Measurements from ENCODE around the gene MEX3D. TPM values are rescaled to one million over a fixed set of nuclear protein-coding genes. Genes with fewer than 3 reads are reported as not detected.
"Not testable (repeated sequence)": the region's sequence is repeated elsewhere in the genome, so short reads cannot be mapped to it uniquely, and the experiment has no call there.

Gene MEX3D
- total RNA-seq, 1 donor from 2014 or later = 15.9 TPM

DNA sequence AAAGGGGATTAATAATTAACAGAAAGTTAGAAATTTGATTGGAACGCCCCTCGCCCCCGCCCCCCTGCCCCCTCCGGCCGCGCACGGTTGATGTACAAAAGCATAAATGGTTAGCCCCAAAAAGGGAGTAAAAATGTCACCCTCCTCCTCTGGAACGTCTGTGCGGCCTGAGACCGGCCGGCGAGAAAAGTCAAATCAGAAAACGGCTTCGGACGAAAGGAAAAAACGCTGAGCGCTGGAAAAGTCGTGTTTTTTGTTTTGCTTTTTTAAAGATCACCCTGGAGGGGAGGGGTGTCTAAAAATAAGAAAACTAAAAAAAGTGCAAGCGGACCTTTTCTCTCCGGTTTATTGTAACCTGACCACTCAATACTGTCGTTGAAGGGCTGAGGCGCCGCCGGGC is 13.2 kb downstream of the MEX3D start:
- no peaks in the 10 kb centered on the region for H3K36me3 Mint-ChIP-seq (ENCODE audit: low read depth)
- H3K27me3 Mint-ChIP-seq = no peaks in the 10 kb centered on the region
- no peak overlapping the region for H3K4me3 Mint-ChIP-seq
- no peak for DNase-seq
- no peaks in the 10 kb centered on the region for H3K9me3 Mint-ChIP-seq
- intact Hi-C loops (cut with micrococcal nuclease) = no loop called here
- H3K4me1 Mint-ChIP-seq = no peaks in the 10 kb centered on the region
- H3K27ac Mint-ChIP-seq = no peak overlapping the region

DNA sequence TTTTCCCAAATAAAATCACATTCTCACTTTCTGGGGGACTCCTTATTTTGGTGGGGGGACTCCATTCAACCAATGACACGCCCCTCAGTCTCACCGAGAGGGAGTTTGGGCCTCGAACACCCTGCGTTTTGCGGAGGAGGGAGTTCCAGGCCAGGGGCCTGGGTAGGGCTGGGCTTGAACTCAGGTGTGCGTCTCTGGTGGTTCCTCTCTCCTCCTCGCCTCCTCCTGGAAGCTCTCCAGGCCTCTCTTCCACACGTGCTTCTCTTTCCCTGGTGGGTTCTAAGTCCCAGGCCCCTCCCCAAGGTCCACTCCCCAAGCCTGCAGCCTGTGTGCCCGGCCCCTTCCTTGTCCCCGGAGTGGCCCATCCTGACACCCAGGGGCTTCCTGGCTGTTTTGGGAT is 14.7 kb downstream of the MEX3D start:
- H3K36me3 Mint-ChIP-seq (ENCODE audit: low read depth) = no peaks in the 10 kb centered on the region
- H3K27ac Mint-ChIP-seq = no peak overlapping the region
- no peak overlapping the region for H3K4me3 Mint-ChIP-seq
- no peaks in the 10 kb centered on the region for H3K4me1 Mint-ChIP-seq
- no peaks in the 10 kb centered on the region for H3K27me3 Mint-ChIP-seq
- H3K9me3 Mint-ChIP-seq = no peaks in the 10 kb centered on the region
- DNase-seq = no peak
- intact Hi-C loops (cut with micrococcal nuclease) = no loop called here

DNA sequence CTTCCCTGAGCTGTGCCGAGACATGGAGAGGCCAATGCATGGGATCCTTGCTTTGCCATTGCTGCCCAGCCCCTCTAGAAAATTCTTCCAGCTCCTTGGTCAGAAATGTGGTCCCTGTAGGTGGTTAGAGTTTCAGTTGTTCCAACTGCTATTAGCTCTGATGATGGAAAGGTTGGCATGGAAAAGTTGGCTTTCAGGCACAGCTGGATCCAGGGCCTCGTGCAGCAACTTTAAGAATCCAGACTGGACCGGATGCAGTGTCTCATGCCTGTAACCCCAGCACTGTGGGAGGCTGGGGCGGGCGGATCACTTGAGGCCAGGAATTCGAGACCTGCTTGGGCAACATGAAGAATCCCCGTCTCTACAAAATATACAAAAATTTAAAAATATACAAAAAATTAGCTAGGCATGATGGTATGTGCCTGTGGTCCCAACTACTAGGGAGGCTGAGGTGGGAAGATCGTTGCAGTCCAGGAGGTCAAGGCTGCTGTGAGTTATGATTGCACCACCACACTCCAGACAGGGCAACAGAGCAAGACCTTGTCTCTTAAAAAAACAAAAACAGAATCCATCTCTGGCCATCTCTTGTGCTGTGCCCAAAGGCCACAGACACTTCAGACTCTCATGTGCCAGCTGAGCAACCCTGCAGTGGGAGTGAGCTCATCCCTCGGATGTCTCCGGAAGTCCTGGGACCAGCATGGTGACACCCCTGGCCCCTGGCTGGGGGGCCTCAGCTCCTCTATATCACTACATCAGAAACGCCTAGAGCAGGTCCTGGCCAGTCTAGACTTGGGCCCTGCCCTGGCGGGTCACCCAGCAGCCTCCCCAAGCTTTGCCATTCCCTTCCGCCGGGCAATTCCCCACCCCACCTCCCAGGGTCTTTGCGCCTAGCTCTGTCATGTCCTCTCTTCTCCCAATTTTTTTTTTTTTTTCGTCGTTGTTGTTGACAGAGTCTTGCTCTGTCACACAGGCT is 16.8 kb downstream of the MEX3D start:
- Mint-ChIP-seq H3K27ac (no peak overlapping the region), H3K27me3 (no peaks in the 10 kb centered on the region), H3K4me3 (no peak overlapping the region), H3K4me1 (peaks cover under 1% of the 10 kb centered on the region), H3K9me3 (no peaks in the 10 kb centered on the region), H3K36me3 (ENCODE audit: low read depth) (no peaks in the 10 kb centered on the region)
- no peak for DNase-seq
- intact Hi-C loops (cut with micrococcal nuclease) = no loop called here

DNA sequence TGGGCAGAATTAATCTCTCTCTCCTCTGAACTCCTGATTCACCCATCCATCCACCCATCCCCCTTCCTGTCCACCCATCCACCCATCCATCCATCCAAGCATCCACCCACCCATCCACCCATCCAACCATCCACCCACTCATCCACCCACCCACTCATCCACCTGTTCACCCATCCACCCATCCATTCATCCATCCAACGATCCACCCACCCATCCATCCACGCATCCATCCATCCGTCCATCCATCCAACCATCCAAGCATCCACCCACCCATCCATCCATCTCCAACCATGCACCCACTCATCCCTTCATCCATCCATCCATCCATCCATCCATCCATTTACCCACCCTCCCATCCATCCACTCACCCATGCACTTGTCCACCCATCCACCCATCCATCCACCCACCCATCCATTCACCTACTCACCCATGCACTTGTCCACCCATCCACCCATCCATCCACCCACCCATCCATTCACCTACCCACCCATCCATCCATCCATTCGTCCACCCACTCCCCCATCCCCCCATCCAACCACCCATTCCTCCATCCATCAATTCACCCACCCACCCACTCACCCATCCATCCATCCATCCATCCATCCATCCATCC is 18.7 kb downstream of the MEX3D start:
- H3K4me3 Mint-ChIP-seq = no peak overlapping the region
- intact Hi-C loops (cut with micrococcal nuclease) = loop anchor here (2.0 kb wide), 1 partner anchor 217 kb away; no protein-coding TSS in a partner anchor
- no peaks in the 10 kb centered on the region for H3K36me3 Mint-ChIP-seq (ENCODE audit: low read depth)
- no peak for DNase-seq
- H3K9me3 Mint-ChIP-seq = no peaks in the 10 kb centered on the region
- H3K4me1 Mint-ChIP-seq = peaks cover 4% of the 10 kb centered on the region
- H3K27ac Mint-ChIP-seq = no peak overlapping the region
- H3K27me3 Mint-ChIP-seq = peaks cover 2% of the 10 kb centered on the region

DNA sequence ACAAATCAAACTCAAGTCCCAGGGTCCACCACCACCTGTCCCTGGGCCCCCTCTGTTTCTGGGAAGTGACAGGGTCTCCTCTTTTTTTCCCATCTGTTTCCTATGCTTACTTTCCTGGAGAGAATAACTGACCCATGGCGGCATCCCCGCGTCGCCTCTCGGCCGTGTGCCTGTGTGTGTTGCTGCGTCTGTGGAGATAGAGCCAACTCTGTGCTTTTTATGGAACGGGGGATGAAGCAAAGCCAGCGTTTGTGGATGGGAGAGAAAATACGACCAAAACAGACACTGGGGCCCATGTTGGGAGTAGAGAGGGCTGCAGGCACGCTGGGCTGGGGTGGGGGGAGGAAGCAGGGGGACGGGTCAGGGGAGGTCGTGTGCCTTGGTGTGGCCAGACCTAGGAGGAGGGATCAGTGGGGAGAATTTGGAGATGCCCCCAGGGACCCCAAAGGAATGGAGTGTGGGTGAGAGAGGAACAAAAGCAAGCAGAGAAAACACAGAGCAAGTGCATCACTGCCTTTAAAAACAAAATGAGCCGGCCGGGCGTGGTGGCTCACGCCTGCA is 27.7 kb downstream of the MEX3D start:
- DNase-seq = no peak
- Mint-ChIP-seq H3K9me3 (no peaks in the 10 kb centered on the region), H3K27ac (no peak overlapping the region), H3K27me3 (peaks cover 8% of the 10 kb centered on the region), H3K4me1 (no peaks in the 10 kb centered on the region), H3K4me3 (no peak overlapping the region), H3K36me3 (ENCODE audit: low read depth) (no peaks in the 10 kb centered on the region)
- intact Hi-C loops (cut with micrococcal nuclease) = no loop called here

DNA sequence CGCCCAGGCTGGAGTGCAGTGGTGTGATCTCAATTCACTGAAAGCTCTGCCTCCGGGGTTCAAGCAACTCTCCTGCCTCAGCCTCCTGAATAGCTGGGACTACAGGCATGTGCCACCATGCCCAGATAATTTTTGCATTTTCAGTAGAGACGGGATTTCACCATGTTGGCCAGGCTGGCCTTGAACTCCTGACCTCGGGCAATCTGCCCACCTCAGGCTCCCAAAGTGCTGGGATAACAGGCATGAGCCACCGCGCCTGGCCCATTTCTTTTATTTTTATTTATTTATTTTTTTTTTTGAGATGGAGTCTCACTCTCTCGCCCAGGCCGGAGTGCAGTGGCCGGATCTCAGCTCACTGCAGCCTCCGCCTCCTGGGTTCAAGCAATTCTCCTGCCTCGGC is 28.4 kb downstream of the MEX3D start:
- intact Hi-C loops (cut with micrococcal nuclease); H3K27ac Mint-ChIP-seq; H3K4me3 Mint-ChIP-seq; H3K4me1 Mint-ChIP-seq; H3K27me3 Mint-ChIP-seq; H3K9me3 Mint-ChIP-seq; DNase-seq; H3K36me3 Mint-ChIP-seq (ENCODE audit: low read depth): not testable (repeated sequence)

DNA sequence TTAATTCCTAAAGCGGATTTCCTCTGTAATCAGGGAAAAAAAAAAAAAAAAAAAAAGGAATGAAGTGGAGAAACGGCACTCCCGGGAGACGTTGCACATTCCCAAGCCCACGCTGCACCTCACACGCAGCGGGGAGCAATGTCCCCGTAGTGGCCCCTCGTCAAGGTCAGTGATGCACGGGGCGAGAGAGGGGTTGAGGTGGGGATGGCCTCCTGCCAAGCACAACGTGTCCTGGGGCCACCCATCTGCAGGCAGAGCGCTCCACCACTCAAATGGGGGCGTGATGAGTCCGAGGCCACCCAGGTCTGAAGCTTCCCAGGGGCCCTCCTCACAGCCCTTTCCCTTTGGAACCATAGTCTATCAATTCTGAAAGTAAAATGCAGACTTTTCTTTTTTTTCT is 29.1 kb downstream of the MEX3D start:
- Mint-ChIP-seq H3K4me3 (no peak overlapping the region), H3K27ac (no peak overlapping the region), H3K36me3 (ENCODE audit: low read depth) (no peaks in the 10 kb centered on the region), H3K4me1 (no peaks in the 10 kb centered on the region), H3K27me3 (peaks cover 8% of the 10 kb centered on the region), H3K9me3 (no peaks in the 10 kb centered on the region)
- intact Hi-C loops (cut with micrococcal nuclease) = no loop called here
- DNase-seq = no peak

DNA sequence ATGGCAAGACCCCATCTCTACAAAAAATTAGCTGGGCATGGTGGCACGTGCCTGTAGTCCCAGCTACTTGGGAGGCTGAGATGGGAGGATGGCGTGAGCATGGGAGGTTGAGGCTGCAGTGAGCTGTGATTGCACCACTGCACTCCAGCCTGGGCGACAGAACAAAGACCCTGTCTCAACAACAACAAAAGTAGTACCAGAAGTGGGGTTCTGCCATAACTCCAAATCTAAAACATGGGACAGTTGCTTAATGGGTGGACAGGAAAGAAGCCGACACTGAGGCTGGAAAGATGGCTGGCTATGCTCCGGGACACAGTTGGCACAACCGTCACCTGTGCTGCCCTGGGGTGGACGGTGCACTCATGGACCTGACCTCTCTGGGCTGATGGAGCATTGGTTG is 32.4 kb downstream of the MEX3D start:
- not testable (repeated sequence) for H3K4me1 Mint-ChIP-seq; H3K36me3 Mint-ChIP-seq (ENCODE audit: low read depth); H3K4me3 Mint-ChIP-seq

DNA sequence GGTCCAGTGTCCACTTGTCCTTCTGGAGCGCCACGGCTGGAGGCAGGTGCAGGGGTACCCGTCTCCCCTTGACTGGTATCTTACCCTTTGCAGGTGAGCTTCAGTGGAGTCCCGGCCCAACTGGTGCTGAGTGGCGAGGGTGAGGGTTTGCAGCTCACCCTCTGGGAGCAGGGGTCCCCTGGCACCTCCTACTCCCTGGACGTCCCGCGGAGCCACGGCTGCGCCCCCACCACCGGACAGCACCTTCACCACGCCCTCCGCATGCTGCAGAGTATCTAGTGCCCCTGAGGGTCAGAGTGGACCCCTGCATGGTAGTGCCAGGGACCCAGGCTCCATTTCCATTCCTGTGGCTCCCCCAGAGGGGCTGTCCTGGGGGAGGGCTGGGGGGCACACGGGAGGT is 33.2 kb downstream of the MEX3D start:
- H3K36me3 Mint-ChIP-seq (ENCODE audit: low read depth) = no peaks in the 10 kb centered on the region
- intact Hi-C loops (cut with micrococcal nuclease) = no loop called here
- no peak overlapping the region for H3K27ac Mint-ChIP-seq
- no peaks in the 10 kb centered on the region for H3K9me3 Mint-ChIP-seq
- H3K27me3 Mint-ChIP-seq = no peaks in the 10 kb centered on the region
- H3K4me3 Mint-ChIP-seq = no peak overlapping the region
- DNase-seq = no peak
- H3K4me1 Mint-ChIP-seq = no peaks in the 10 kb centered on the region

More for the DNA sequence above, 32.4 kb downstream of the MEX3D start:
- H3K27ac Mint-ChIP-seq; intact Hi-C loops (cut with micrococcal nuclease); H3K9me3 Mint-ChIP-seq; H3K27me3 Mint-ChIP-seq; DNase-seq: not testable (repeated sequence)

DNA sequence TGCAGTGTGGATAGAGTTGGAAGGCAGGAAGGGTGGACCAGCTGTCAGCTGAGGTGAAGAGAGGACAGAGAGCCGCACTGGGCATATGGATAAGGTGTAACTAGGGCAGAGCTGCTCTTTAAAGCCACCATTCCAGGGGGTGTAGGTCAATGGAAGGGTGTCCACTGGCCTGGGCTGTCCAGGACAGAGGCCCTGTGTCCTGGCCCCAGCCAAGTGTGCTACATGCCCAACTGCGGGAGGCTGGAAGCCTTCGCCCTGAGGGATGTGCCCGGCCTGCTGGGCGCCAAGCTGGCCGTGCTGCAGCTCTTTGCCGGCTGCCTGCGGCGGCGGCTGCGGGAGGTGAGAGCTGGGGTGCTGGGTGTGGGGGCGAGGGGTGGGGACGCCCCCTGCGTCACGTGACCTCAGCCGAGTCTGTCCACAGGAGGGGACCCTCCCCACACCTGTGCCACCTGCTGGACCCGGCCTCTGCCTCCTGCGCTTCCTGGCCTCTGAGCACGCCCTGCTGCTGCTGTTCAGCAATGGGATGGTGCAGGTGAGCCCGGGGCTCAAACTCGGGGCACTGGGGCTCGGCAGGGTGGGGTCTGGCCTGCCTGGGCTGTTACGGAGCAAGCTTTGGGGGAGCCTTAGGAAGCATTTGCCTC is 34.5 kb downstream of the MEX3D start:
- intact Hi-C loops (cut with micrococcal nuclease) = no loop called here
- Mint-ChIP-seq H3K4me3 (no peak overlapping the region), H3K27ac (no peak overlapping the region), H3K27me3 (no peaks in the 10 kb centered on the region), H3K4me1 (no peaks in the 10 kb centered on the region), H3K36me3 (ENCODE audit: low read depth) (no peaks in the 10 kb centered on the region), H3K9me3 (no peaks in the 10 kb centered on the region)
- DNase-seq = no peak

DNA sequence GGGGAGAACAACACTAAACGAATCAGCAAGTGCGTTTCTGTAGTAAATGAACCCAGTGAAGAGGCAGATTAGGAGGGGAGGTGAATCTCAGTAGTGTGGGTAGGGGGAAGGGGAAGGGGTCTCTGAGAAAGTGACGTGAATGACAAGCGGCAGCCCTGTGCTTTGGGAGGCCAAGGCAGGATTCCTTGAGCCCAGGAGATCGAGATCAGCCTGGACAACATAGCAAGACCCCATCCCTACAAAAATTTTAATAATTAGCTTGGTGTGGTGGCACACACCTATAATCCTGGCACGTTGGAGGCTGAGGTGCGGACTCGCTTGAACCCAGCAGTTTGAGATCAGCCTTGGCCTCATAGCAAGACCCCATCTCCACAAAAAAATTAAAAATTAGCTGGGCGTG is 36.1 kb downstream of the MEX3D start:
- Mint-ChIP-seq H3K27me3 (no peaks in the 10 kb centered on the region), H3K36me3 (ENCODE audit: low read depth) (no peaks in the 10 kb centered on the region), H3K9me3 (no peaks in the 10 kb centered on the region), H3K27ac (no peak overlapping the region), H3K4me3 (no peak overlapping the region), H3K4me1 (no peaks in the 10 kb centered on the region)
- intact Hi-C loops (cut with micrococcal nuclease) = no loop called here
- DNase-seq = no peak

DNA sequence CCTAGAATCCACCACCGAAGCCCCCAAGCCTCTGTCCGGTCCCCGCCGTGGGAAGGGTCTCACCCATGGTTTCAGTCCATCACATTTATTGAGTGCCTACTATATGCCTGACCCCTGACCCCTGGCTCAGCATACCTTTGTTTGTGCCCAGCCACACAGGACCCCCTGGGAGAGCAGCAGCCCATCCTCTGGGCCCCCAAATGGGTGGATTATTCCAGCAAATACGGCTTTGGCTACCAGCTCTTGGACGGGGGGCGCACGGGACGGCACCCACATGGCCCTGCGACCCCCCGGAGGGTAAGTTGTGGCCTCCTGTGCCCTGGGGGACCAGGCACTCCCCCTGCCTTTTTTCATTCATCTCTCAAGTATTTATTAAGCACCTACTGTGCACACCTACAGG is 36.5 kb downstream of the MEX3D start:
- intact Hi-C loops (cut with micrococcal nuclease) = no loop called here
- DNase-seq = no peak
- Mint-ChIP-seq H3K9me3 (no peaks in the 10 kb centered on the region), H3K27ac (no peak overlapping the region), H3K4me3 (no peak overlapping the region), H3K27me3 (no peaks in the 10 kb centered on the region), H3K4me1 (no peaks in the 10 kb centered on the region), H3K36me3 (ENCODE audit: low read depth) (no peaks in the 10 kb centered on the region)

DNA sequence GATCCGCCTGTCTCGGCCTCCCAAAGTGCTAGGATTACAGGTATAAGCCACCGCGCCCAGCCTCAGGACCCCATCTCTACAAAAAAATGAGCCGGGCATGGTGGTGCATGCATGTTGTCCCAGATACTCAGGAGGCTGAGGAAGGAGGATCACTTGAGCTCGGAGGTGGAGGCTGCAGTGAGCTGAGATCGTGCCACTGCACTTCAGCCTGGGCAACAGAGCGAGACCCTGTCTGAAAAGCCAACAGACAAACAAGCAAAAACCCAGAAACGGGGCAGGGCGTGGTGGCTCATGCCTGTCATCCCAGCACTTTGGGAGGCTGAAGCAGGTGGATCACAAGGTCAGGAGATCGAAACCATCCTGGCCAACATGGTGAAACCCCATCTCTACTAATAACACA is 37.3 kb downstream of the MEX3D start:
- intact Hi-C loops (cut with micrococcal nuclease); H3K9me3 Mint-ChIP-seq; H3K4me1 Mint-ChIP-seq; H3K4me3 Mint-ChIP-seq; DNase-seq; H3K36me3 Mint-ChIP-seq (ENCODE audit: low read depth); H3K27ac Mint-ChIP-seq; H3K27me3 Mint-ChIP-seq: not testable (repeated sequence)

DNA sequence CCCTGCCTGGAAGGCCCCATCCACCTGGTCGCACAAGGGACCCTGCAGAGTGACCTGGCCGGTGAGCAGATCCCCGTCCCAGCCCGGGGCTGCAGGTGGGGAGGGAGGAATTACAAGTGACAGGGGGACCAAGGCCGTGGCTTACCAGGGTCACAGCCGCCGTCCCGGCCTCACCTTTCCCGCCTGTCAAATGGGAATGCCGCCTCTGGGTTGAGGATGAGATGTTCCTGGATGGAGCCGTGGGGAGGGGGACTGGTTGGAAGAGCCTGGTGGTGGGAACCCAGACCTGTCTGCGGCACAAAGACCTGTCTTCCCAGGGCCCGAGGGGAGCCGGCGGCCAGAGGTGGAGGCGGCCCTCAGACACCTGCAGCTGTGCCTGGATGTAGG is 38.7 kb downstream of the MEX3D start:
- no peaks in the 10 kb centered on the region for H3K36me3 Mint-ChIP-seq (ENCODE audit: low read depth)
- no peaks in the 10 kb centered on the region for H3K4me1 Mint-ChIP-seq
- no peak overlapping the region for H3K4me3 Mint-ChIP-seq
- DNase-seq = no peak
- no peaks in the 10 kb centered on the region for H3K9me3 Mint-ChIP-seq
- H3K27me3 Mint-ChIP-seq = peaks cover 11% of the 10 kb centered on the region
- intact Hi-C loops (cut with micrococcal nuclease) = no loop called here
- no peak overlapping the region for H3K27ac Mint-ChIP-seq

All from activated CD4-positive, alpha-beta T cell treated with anti-CD3 and anti-CD28 coated beads, Interleukin-2, amount 10 ng/mL, durations not matched to agents 24 days and 14 days (primary cell).